ENCODE results near the gene MB.

MB gene

GRCh38 chr22:35600476-35600875, 16.7 kb downstream of the MB start:
- no peak for DNase-seq
- in situ Hi-C loops (cut with HindIII; ENCODE audit: low pct_ligation_motif_present, low sequenced_read_pairs) = no loop called here
- no peak for TF ChIP-seq CTCF (IDR thresholded peaks at IDR 0.05; ENCODE audit: low read depth, low read length, missing control alignments)

GRCh38 chr22:35599364-35599763, 17.8 kb downstream of the MB start:
- in situ Hi-C loops (cut with HindIII; ENCODE audit: low pct_ligation_motif_present, low sequenced_read_pairs) = loop anchor here (25.0 kb wide), 1 partner anchor 162 kb away; no protein-coding TSS in a partner anchor

More at GRCh38 chr22:35600476-35600875, 16.7 kb downstream of the MB start:
- H3K27me3 ChIP-seq (replicated peaks) = no peaks in the 10 kb centered on the region
- H3K27ac ChIP-seq = no peak overlapping the region
- no peak overlapping the region for H3K4me3 ChIP-seq (ENCODE audit: low read depth, low read length)
- H3K36me3 ChIP-seq (replicated peaks) = no peaks in the 10 kb centered on the region

DNA sequence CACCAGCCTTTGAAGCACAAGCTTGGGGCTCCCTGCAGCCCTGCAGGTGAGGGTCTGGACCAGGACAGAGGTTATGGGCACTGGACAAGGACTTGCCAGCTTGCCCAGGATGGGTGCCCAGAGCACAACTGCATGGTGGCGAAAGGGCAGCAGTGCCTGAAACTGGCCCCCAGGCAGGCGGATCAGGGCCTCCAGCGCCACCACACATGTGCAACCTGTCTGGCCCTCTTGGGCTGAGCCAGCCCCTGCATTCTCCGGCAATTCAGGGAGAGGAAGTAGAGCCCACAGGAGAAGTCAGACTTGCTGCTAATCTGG, 18.8 kb downstream of the MB start:
- DNase-seq = no peak
- H3K4me3 ChIP-seq (ENCODE audit: low read depth, low read length) = no peak overlapping the region
- H3K27ac ChIP-seq = no peak overlapping the region
- H3K27me3 ChIP-seq (replicated peaks) = no peaks in the 10 kb centered on the region
- no peak for TF ChIP-seq CTCF (IDR thresholded peaks at IDR 0.05; ENCODE audit: low read depth, low read length, missing control alignments)
- no peaks in the 10 kb centered on the region for H3K36me3 ChIP-seq (replicated peaks)
- in situ Hi-C loops (cut with HindIII; ENCODE audit: low pct_ligation_motif_present, low sequenced_read_pairs) = loop anchor here (25.0 kb wide), 1 partner anchor 161 kb away; no protein-coding TSS in a partner anchor

More at GRCh38 chr22:35599364-35599763, 17.8 kb downstream of the MB start:
- H3K36me3 ChIP-seq (replicated peaks) = no peaks in the 10 kb centered on the region
- no peak for DNase-seq
- no peak for TF ChIP-seq CTCF (IDR thresholded peaks at IDR 0.05; ENCODE audit: low read depth, low read length, missing control alignments)
- H3K27ac ChIP-seq = no peak overlapping the region
- H3K27me3 ChIP-seq (replicated peaks) = no peaks in the 10 kb centered on the region
- H3K4me3 ChIP-seq (ENCODE audit: low read depth, low read length) = no peak overlapping the region

GRCh38 chr22:35597692-35598395, 19.3 kb downstream of the MB start:
- DNase-seq = no peak

DNA sequence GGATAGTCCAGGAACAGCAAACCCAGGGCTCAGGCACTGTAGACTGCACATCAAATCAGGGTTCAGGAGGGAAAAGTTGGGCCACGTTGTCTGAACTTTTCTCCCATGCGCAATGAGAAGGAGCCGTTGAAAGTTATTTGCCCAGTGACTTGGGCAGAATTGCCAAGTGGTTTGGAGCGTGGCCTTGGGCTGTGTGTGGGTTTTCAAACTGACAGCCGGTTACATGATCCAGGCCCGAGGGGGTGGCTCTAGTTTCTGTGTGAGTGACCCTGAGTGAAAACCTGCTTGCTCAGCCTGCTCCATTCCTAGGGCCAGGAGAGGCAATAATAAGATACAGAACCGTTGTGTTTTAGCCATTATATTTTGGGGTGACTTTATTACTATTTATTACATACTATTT, 20.3 kb downstream of the MB start:
- Histone ChIP-seq H3K36me3 (replicated peaks) (no peaks in the 10 kb centered on the region), H3K27ac (no peak overlapping the region), H3K27me3 (replicated peaks) (no peaks in the 10 kb centered on the region), H3K4me3 (ENCODE audit: low read depth, low read length) (no peak overlapping the region)
- no peak for DNase-seq
- in situ Hi-C loops (cut with HindIII; ENCODE audit: low pct_ligation_motif_present, low sequenced_read_pairs) = loop anchor here (25.0 kb wide), 1 partner anchor 160 kb away; no protein-coding TSS in a partner anchor
- TF ChIP-seq CTCF (IDR thresholded peaks at IDR 0.05; ENCODE audit: low read depth, low read length, missing control alignments) = no peak

More at GRCh38 chr22:35597692-35598395, 19.3 kb downstream of the MB start:
- in situ Hi-C loops (cut with HindIII; ENCODE audit: low pct_ligation_motif_present, low sequenced_read_pairs) = loop anchor here (25.0 kb wide), 1 partner anchor 161 kb away; no protein-coding TSS in a partner anchor
- no peak for TF ChIP-seq CTCF (IDR thresholded peaks at IDR 0.05; ENCODE audit: low read depth, low read length, missing control alignments)
- no peaks in the 10 kb centered on the region for H3K27me3 ChIP-seq (replicated peaks)
- no peak overlapping the region for H3K27ac ChIP-seq
- H3K4me3 ChIP-seq (ENCODE audit: low read depth, low read length) = no peak overlapping the region
- H3K36me3 ChIP-seq (replicated peaks) = no peaks in the 10 kb centered on the region
